Gastroesophageal sphincter (tissue), 3 donors: ENCODE data around the gene CYSRT1.

Experiments used
- CTCF ChIP-seq, 4 experiments: fragments of 200-600 bp in 2 of 4; fragments of 450-650 bp in 2 of 4; sonication (generic) in 1 of 4; IDR thresholded peaks; one replicate each; pipeline ENCODE4 v1.5.1; 2017 to 2019; ENCODE audit warnings: antibody characterized with exemption in 4 of 4, mild to moderate bottlenecking in 2 of 4, moderate library complexity in 2 of 4
- POLR2A ChIP-seq, 2 donors: fragments of 450-650 bp; IDR thresholded peaks; one replicate each; pipeline ENCODE4 v1.6.1; 2017; ENCODE audit warnings: antibody characterized with exemption in 2 of 2, mild to moderate bottlenecking in 2 of 2, moderate library complexity in 1 of 2
- POLR2AphosphoS5 ChIP-seq: sonication (generic); formaldehyde crosslinking; IDR thresholded peaks from one replicate; pipeline ENCODE4 v1.6.1; 2017; ENCODE audit warnings: antibody characterized with exemption

GRCh38 chr9:137266162-137266527 is 41.2 kb downstream of the CYSRT1 start:
- TF ChIP-seq CTCF (IDR thresholded peaks at IDR 0.05) (no peak), POLR2AphosphoS5 (no peak), POLR2A (IDR thresholded peaks at IDR 0.05) (no peak)
